B cell (primary cell): ENCODE data around the gene GPR152. TPM values are rescaled to one million over a fixed set of nuclear protein-coding genes. Genes with fewer than 3 reads are reported as not detected.

ENCODE experiments used
- ATAC-seq: fragments of 200-7000 bp; cut with Tn5 transposase; one replicate; pipeline ENCODE4 v1.10.0; 2021; ENCODE audit warnings: low read depth, mild to moderate bottlenecking, moderate number of reproducible peaks, moderate library complexity
- CTCF ChIA-PET: fragments of 350-600 bp; sonication (Branson Sonifier 250); formaldehyde crosslinking; loops from one replicate; lab custom pipeline; 2021; ENCODE audit warnings: antibody characterized with exemption, inconsistent platforms; lab: Charles Lee
- POLR2A ChIA-PET: fragments of 350-600 bp; sonication (Branson Sonifier 250); formaldehyde crosslinking; loops from one replicate; lab custom pipeline; 2021; ENCODE audit warnings: antibody characterized with exemption; lab: Charles Lee
- DNase-seq: peaks from one replicate; pipeline ENCODE4 v3.0.0; 2013
- H2AFZ ChIP-seq: 2 replicates; pipeline ENCODE4 v1.6.1; 2012; ENCODE audit warnings: mild to moderate bottlenecking, low read depth, low read length; ENCODE audit not compliant: insufficient read depth, poor library complexity, severe bottlenecking
- H3K27ac ChIP-seq, 2 donors: 1 replicate in 1 of 2; 2 replicates in 1 of 2; pipeline ENCODE4 v1.5.1; 2012 to 2013; ENCODE audit warnings: low read length in 2 of 2, mild to moderate bottlenecking in 2 of 2, moderate library complexity in 1 of 2
- H3K27me3 ChIP-seq, 4 experiments: fragments of 200-600 bp in 1 of 4; sonication (generic) in 1 of 4; replicated peaks in 1 of 4; 1 replicate in 2 of 4; 2 replicates in 2 of 4; pipeline versions ENCODE4 v1.6.1 to v1.7.0; 2013 to 2016; ENCODE audit warnings: low read length in 3 of 4, mild to moderate bottlenecking in 2 of 4, mixed read lengths in 1 of 4, moderate library complexity in 1 of 4; ENCODE audit not compliant: insufficient read depth in 4 of 4, control insufficient read depth in 3 of 4; ENCODE audit errors: control extremely low read depth in 1 of 4
- H3K36me3 ChIP-seq, 2 experiments: replicated peaks in 1 of 2; 1 replicate in 1 of 2; 2 replicates in 1 of 2; pipeline versions ENCODE4 v1.6.1 to v1.7.1; 2013; ENCODE audit warnings: low read length in 1 of 2; ENCODE audit not compliant: insufficient read depth in 2 of 2, control insufficient read depth in 1 of 2; ENCODE audit errors: control extremely low read depth in 1 of 2, extremely low read depth in 1 of 2
- H3K4me1 ChIP-seq, 2 donors: fragments of 200-600 bp in 1 of 2; sonication (generic) in 1 of 2; 1 replicate in 1 of 2; 2 replicates in 1 of 2; pipeline versions ENCODE4 v1.5.1 to v1.6.1; 2013 to 2017; ENCODE audit warnings: low read length in 2 of 2; ENCODE audit not compliant: control insufficient read depth in 2 of 2, insufficient read depth in 2 of 2
- H3K4me2 ChIP-seq: replicated peaks from 2 replicates; pipeline ENCODE3; 2012; ENCODE audit warnings: mild to moderate bottlenecking, low read depth, low read length; ENCODE audit not compliant: poor library complexity, severe bottlenecking
- H3K4me3 ChIP-seq, 5 experiments: fragments of 200-600 bp in 1 of 5; sonication (generic) in 1 of 5; 1 replicate in 3 of 5; 2 replicates in 2 of 5; pipeline versions ENCODE4 v1.5.1 to v1.7.0; 2011 to 2016; ENCODE audit warnings: low read length in 4 of 5, mild to moderate bottlenecking in 4 of 5, low read depth in 2 of 5, control low read depth in 1 of 5, moderate library complexity in 1 of 5; ENCODE audit not compliant: insufficient read depth in 1 of 5; ENCODE audit errors: control extremely low read depth in 1 of 5, extremely low read depth in 1 of 5
- H3K79me2 ChIP-seq: fragments of 200-600 bp; sonication (generic); one replicate; pipeline ENCODE4 v1.6.0; 2016; ENCODE audit warnings: low read length; ENCODE audit not compliant: control insufficient read depth, insufficient read depth
- H3K9ac ChIP-seq: fragments of 200-600 bp; sonication (generic); 2 replicates; pipeline ENCODE4 v1.6.1; 2017; ENCODE audit warnings: mild to moderate bottlenecking, low read length, moderate library complexity
- H3K9me3 ChIP-seq, 3 donors: one replicate each; pipeline versions ENCODE4 v1.6.1 to v1.7.1; 2013; ENCODE audit warnings: low read length in 2 of 3; ENCODE audit not compliant: control insufficient read depth in 2 of 3, insufficient read depth in 1 of 3; ENCODE audit errors: control extremely low read depth in 1 of 3
- H4K20me1 ChIP-seq: 2 replicates; pipeline ENCODE4 v1.6.0; 2012; ENCODE audit warnings: mild to moderate bottlenecking, low read length; ENCODE audit not compliant: insufficient read depth, control insufficient read depth, poor library complexity, severe bottlenecking
- H3K27ac Mint-ChIP-seq: one replicate; pipeline ENCODE4 v1.8.0; 2021; ENCODE audit warnings: mixed read lengths
- H3K27me3 Mint-ChIP-seq: one replicate; pipeline ENCODE4 v1.8.0; 2021; ENCODE audit warnings: mixed read lengths
- H3K4me1 Mint-ChIP-seq: one replicate; pipeline ENCODE4 v1.8.0; 2021; ENCODE audit warnings: mixed read lengths
- H3K4me3 Mint-ChIP-seq: one replicate; pipeline ENCODE4 v1.8.0; 2021; ENCODE audit warnings: mixed read lengths
- H3K9me3 Mint-ChIP-seq: one replicate; pipeline ENCODE4 v1.8.0; 2022; ENCODE audit warnings: mixed read lengths; ENCODE audit not compliant: insufficient read depth
- CTCF ChIP-seq: fragments of 200-600 bp; IDR thresholded peaks from one replicate; pipeline ENCODE4 v1.8.0; 2022; ENCODE audit warnings: antibody characterized with exemption, mild to moderate bottlenecking
- EZH2 ChIP-seq: IDR thresholded peaks from 2 replicates; pipeline ENCODE4 v1.6.1; 2012; ENCODE audit warnings: borderline replicate concordance, low read depth, mild to moderate bottlenecking, moderate library complexity, low read length; ENCODE audit not compliant: insufficient read depth, poor library complexity, severe bottlenecking
- WGBS: methylation state at CpG from one replicate; pipeline ENCODE4 v1.1.5; 2013; ENCODE audit warnings: missing lambda C conversion rate; ENCODE audit not compliant: insufficient coverage; 5-methylcytosine and 5-hydroxymethylcytosine counted together
- intact Hi-C: fragments of 100-400 bp; cut with micrococcal nuclease; formaldehyde crosslinking; loops from one replicate; pipeline ENCODE4 v1.10.0; 2022
- polyA plus RNA-seq: library from polyadenylated mRNA; depleted of rRNA; stranded (reverse); fragments of >200 nt; gene quantifications from 2 replicates; pipeline ENCODE4 v1.2.3, GENCODE V29; 2012
- total RNA-seq, 2 donors: library from RNA; stranded (reverse); fragments of 120-200 nt in 1 of 2; gene quantifications; 1 replicate in 1 of 2; 2 replicates in 1 of 2; pipeline versions ENCODE4 v1.2.3 to v1.2.4, GENCODE V29; 2013 to 2022

GPR152 gene
- total and polyA plus RNA-seq, 2 donors (not counting 1 experiment from before 2014, with no cell fraction given) = 0.24 TPM; not detected in 1

GRCh38 chr11:67492069-67492727 lies 39.7 kb upstream of the GPR152 start:
- no peak for ATAC-seq
- Mint-ChIP-seq H3K4me1 (peaks cover 12% of the 10 kb centered on the region), H3K27ac (no peak overlapping the region), H3K4me3 (no peak overlapping the region), H3K9me3 (no peaks in the 10 kb centered on the region), H3K27me3 (no peaks in the 10 kb centered on the region)
- H4K20me1 ChIP-seq = peaks cover 65% of the 10 kb centered on the region
- CTCF ChIA-PET = interaction anchor here (0.7 to 0.9 kb wide), 2 partner anchors 101 to 103 kb away, joined by 3 read pairs; partner anchors contain the start of gene RAD9A
- intact Hi-C loops = no loop called here
- no peak overlapping the region for H3K4me3 ChIP-seq
- no peaks in the 10 kb centered on the region for H3K9me3 ChIP-seq
- H2AFZ ChIP-seq = no peak overlapping the region
- TF ChIP-seq EZH2 (no peak), CTCF (no peak)
- H3K27ac ChIP-seq = no peak overlapping the region
- DNase-seq = no peak
- no peak overlapping the region for H3K9ac ChIP-seq
- peaks cover 34% of the 10 kb centered on the region for H3K79me2 ChIP-seq
- POLR2A ChIA-PET = interaction anchor here (0.6 to 1.0 kb wide), 2 partner anchors 91 to 141 kb away, joined by 3 read pairs; partner anchors contain the start of gene PPP1CA
- no peaks in the 10 kb centered on the region for H3K27me3 ChIP-seq
- peaks cover 0 to 11% of the 10 kb centered on the region in 2 donors for H3K4me1 ChIP-seq
- 93% methylated on average over 19 of the region's 19 CpGs for WGBS
- H3K4me2 ChIP-seq = no peak overlapping the region
- peaks cover 0 to 85% of the 10 kb centered on the region in 2 experiments for H3K36me3 ChIP-seq
